Measurements from ENCODE around the gene FADS6. TPM values are rescaled to one million over a fixed set of nuclear protein-coding genes. Genes with fewer than 3 reads are reported as not detected.
A peak's percentile ranks its signal among the peaks of the same experiment; 100 is the strongest.

FADS6 gene
- total and polyA plus RNA-seq, 2 of the 13 experiments (the other 11 are each of a cell fraction or from before 2014, with no cell fraction given): 0.11 TPM

- TF ChIP-seq, protein P1, sequence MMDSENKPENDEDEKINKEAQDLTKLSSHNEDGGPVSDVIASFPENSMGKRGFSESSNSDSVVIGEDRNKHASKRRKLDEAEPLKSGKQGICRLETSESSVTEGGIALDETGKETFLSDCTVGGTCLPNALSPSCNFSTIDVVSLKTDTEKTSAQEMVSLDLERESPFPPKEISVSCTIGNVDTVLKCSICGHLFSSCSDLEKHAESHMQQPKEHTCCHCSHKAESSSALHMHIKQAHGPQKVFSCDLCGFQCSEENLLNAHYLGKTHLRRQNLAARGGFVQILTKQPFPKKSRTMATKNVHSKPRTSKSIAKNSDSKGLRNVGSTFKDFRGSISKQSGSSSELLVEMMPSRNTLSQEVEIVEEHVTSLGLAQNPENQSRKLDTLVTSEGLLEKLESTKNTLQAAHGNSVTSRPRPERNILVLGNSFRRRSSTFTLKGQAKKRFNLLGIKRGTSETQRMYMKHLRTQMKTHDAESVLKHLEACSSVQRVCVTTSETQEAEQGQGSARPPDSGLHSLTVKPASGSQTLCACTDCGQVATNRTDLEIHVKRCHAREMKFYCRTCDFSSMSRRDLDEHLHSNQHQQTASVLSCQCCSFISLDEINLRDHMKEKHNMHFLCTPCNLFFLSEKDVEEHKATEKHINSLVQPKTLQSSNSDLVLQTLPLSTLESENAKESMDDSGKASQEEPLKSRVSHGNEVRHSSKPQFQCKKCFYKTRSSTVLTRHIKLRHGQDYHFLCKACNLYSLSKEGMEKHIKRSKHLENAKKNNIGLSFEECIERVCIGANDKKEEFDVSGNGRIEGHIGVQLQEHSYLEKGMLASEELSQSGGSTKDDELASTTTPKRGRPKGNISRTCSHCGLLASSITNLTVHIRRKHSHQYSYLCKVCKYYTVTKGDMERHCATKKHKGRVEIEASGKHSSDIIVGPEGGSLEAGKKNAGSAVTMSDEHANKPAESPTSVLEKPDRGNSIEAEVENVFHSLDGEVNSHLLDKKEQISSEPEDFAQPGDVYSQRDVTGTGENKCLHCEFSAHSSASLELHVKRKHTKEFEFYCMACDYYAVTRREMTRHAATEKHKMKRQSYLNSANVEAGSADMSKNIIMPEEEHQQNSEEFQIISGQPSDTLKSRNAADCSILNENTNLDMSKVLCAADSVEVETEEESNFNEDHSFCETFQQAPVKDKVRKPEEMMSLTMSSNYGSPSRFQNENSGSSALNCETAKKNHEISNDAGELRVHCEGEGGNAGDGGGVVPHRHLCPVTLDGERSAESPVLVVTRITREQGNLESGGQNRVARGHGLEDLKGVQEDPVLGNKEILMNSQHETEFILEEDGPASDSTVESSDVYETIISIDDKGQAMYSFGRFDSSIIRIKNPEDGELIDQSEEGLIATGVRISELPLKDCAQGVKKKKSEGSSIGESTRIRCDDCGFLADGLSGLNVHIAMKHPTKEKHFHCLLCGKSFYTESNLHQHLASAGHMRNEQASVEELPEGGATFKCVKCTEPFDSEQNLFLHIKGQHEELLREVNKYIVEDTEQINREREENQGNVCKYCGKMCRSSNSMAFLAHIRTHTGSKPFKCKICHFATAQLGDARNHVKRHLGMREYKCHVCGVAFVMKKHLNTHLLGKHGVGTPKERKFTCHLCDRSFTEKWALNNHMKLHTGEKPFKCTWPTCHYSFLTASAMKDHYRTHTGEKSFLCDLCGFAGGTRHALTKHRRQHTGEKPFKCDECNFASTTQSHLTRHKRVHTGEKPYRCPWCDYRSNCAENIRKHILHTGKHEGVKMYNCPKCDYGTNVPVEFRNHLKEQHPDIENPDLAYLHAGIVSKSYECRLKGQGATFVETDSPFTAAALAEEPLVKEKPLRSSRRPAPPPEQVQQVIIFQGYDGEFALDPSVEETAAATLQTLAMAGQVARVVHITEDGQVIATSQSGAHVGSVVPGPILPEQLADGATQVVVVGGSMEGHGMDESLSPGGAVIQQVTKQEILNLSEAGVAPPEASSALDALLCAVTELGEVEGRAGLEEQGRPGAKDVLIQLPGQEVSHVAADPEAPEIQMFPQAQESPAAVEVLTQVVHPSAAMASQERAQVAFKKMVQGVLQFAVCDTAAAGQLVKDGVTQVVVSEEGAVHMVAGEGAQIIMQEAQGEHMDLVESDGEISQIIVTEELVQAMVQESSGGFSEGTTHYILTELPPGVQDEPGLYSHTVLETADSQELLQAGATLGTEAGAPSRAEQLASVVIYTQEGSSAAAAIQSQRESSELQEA (CRISPR knock-in tag; IDR thresholded peaks at IDR 0.05; ENCODE audit: not compliant biosample characterization): no peak
- TF ChIP-seq MEIS2 (CRISPR knock-in tag; IDR thresholded peaks at IDR 0.05) (no peak), ZNF501 (CRISPR knock-in tag; IDR thresholded peaks at IDR 0.05) (no peak), ZBTB21 (CRISPR knock-in tag; IDR thresholded peaks at IDR 0.05) (no peak), HOXA9 (CRISPR knock-in tag; IDR thresholded peaks at IDR 0.05; ENCODE audit: borderline replicate concordance) (no peak), ZNF224 (CRISPR knock-in tag; IDR thresholded peaks at IDR 0.05) (no peak), HNF1B (CRISPR knock-in tag; IDR thresholded peaks at IDR 0.05) (0 out of 2 replicates have a peak, but pooled peaks have one; percentile 5), ELF4 (CRISPR knock-in tag; IDR thresholded peaks at IDR 0.05; ENCODE audit: borderline replicate concordance) (no peak), PCBP1 (IDR thresholded peaks at IDR 0.05; ENCODE audit: borderline replicate concordance, low read depth, low read length) (0 out of 2 replicates have a peak, but pooled peaks have one; percentile 51), HNRNPL (IDR thresholded peaks at IDR 0.05; ENCODE audit: low read depth, low read length) (0 out of 2 replicates have a peak, but pooled peaks have one; percentile 55), SIN3A (IDR thresholded peaks at IDR 0.05; ENCODE audit: borderline replicate concordance, low read depth, low read length) (no peak)
- TF ChIP-seq, protein P2, sequence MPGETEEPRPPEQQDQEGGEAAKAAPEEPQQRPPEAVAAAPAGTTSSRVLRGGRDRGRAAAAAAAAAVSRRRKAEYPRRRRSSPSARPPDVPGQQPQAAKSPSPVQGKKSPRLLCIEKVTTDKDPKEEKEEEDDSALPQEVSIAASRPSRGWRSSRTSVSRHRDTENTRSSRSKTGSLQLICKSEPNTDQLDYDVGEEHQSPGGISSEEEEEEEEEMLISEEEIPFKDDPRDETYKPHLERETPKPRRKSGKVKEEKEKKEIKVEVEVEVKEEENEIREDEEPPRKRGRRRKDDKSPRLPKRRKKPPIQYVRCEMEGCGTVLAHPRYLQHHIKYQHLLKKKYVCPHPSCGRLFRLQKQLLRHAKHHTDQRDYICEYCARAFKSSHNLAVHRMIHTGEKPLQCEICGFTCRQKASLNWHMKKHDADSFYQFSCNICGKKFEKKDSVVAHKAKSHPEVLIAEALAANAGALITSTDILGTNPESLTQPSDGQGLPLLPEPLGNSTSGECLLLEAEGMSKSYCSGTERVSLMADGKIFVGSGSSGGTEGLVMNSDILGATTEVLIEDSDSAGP (CRISPR knock-in tag; IDR thresholded peaks at IDR 0.05; ENCODE audit: borderline replicate concordance): 0 out of 2 replicates have a peak, but pooled peaks have one; percentile 31
- TF ChIP-seq, protein P3, sequence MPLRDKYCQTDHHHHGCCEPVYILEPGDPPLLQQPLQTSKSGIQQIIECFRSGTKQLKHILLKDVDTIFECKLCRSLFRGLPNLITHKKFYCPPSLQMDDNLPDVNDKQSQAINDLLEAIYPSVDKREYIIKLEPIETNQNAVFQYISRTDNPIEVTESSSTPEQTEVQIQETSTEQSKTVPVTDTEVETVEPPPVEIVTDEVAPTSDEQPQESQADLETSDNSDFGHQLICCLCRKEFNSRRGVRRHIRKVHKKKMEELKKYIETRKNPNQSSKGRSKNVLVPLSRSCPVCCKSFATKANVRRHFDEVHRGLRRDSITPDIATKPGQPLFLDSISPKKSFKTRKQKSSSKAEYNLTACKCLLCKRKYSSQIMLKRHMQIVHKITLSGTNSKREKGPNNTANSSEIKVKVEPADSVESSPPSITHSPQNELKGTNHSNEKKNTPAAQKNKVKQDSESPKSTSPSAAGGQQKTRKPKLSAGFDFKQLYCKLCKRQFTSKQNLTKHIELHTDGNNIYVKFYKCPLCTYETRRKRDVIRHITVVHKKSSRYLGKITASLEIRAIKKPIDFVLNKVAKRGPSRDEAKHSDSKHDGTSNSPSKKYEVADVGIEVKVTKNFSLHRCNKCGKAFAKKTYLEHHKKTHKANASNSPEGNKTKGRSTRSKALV (CRISPR knock-in tag; IDR thresholded peaks at IDR 0.05): no peak
Observed at GRCh38 chr17:74860229-74860871, 33.1 kb downstream of the FADS6 start (continued).
